ENCODE results near the gene TMEM87B. TPM values are rescaled to one million over a fixed set of nuclear protein-coding genes. Genes with fewer than 3 reads are reported as not detected.
"Not testable (repeated sequence)": the region's sequence is repeated elsewhere in the genome, so short reads cannot be mapped to it uniquely, and the experiment has no call there.

TMEM87B gene
- total RNA-seq, 1 experiment from 2014 or later = 14.8 TPM

- DNase-seq (ENCODE audit: low read depth, low spot score) = no peak
- POLR2A ChIA-PET = no interaction called here
Measured at GRCh38 chr2:112110966-112111365, 55.9 kb downstream of the TMEM87B start.

DNA sequence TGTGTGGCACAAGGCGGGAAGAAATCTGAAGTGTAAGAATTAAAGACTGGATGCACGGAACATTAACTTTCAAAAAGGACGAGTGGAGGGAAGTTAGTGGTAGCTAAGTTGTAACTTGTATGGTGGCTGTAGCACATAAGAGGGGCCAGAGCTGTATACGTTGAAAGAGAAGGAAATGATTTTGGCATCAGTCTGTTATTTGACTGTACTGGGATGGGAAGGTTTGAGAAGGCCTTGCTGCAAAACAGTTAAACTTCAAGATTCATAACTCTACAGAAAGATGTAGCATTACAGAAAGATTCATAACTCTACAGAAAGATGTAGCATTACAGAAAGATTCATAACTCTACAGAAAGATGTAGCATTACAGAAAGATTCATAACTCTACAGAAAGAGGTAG, 58.3 kb downstream of the TMEM87B start:
- Histone ChIP-seq H3K9me3 (ENCODE audit: control insufficient read depth in 1 of 2, insufficient read depth in 1 of 2, low read depth in 1 of 2, low read length in 2 of 2) (peaks cover 9 to 11% of the 10 kb centered on the region in 2 experiments; a peak in 3 of 4 replicates), H3K36me3 (ENCODE audit: control insufficient read depth in 1 of 2, insufficient read depth in 2 of 2, low read length in 2 of 2) (peaks cover 2 to 16% of the 10 kb centered on the region in 2 experiments; a peak in 3 of 4 replicates)
- POLR2A ChIA-PET; BruUV-seq (replicated peaks); intact Hi-C loops (cut with micrococcal nuclease); H3K4me2 ChIP-seq (ENCODE audit: low read length); H3K4me3 ChIP-seq (replicated peaks in 1 of 2; ENCODE audit: low read depth in 1 of 2, low read length in 2 of 2); H3K9ac ChIP-seq (ENCODE audit: low read length); RAD21 ChIA-PET (ENCODE audit: low non-redundant PET in 1 of 2, low total read pairs in 2 of 2, uncharacterized antibody in 2 of 2, unreplicated experiment in 2 of 2); H3K9me2 ChIP-seq (ENCODE audit: insufficient read depth); H2AFZ ChIP-seq (ENCODE audit: low read depth, low read length, poor library complexity, severe bottlenecking); DNase-seq (ENCODE audit: low read depth, low spot score); H3K27ac ChIP-seq (ENCODE audit: low read depth, low read length); H4K20me1 ChIP-seq (ENCODE audit: insufficient read depth); H3K79me2 ChIP-seq (ENCODE audit: insufficient read depth, low read length); H3K27me3 ChIP-seq (ENCODE audit: insufficient read depth, low read length); H3K4me1 ChIP-seq (ENCODE audit: control insufficient read depth in 1 of 2, insufficient read depth in 2 of 2, low read length in 2 of 2); ATAC-seq: not testable (repeated sequence)
- CTCF ChIA-PET = interaction anchor here (1.0 kb wide), 1 partner anchor 9 kb away, joined by 3 read pairs; no protein-coding TSS in a partner anchor

More at GRCh38 chr2:112110966-112111365, 55.9 kb downstream of the TMEM87B start:
- no peak overlapping the region for H3K4me2 ChIP-seq (ENCODE audit: low read length)
- H3K4me3 ChIP-seq (replicated peaks in 1 of 2; ENCODE audit: low read depth in 1 of 2, low read length in 2 of 2) = no peak overlapping the region
- RAD21 ChIA-PET (ENCODE audit: low non-redundant PET in 1 of 2, low total read pairs in 2 of 2, uncharacterized antibody in 2 of 2, unreplicated experiment in 2 of 2) = no interaction called here
- H3K79me2 ChIP-seq (ENCODE audit: insufficient read depth, low read length) = no peaks in the 10 kb centered on the region
- H3K27me3 ChIP-seq (ENCODE audit: insufficient read depth, low read length) = no peaks in the 10 kb centered on the region
- intact Hi-C loops (cut with micrococcal nuclease) = no loop called here
- H2AFZ ChIP-seq (ENCODE audit: low read depth, low read length, poor library complexity, severe bottlenecking) = no peak overlapping the region
- no peak overlapping the region for H3K27ac ChIP-seq (ENCODE audit: low read depth, low read length)
- peaks cover 4 to 28% of the 10 kb centered on the region in 2 experiments; a peak in 3 of 4 replicates for H3K36me3 ChIP-seq (ENCODE audit: control insufficient read depth in 1 of 2, insufficient read depth in 2 of 2, low read length in 2 of 2)
- H3K4me1 ChIP-seq (ENCODE audit: control insufficient read depth in 1 of 2, insufficient read depth in 2 of 2, low read length in 2 of 2) = no peaks in the 10 kb centered on the region
- CTCF ChIA-PET = no interaction called here
- H3K9ac ChIP-seq (ENCODE audit: low read length) = no peak overlapping the region
- no peak for TF ChIP-seq EZH2 (IDR thresholded peaks at IDR 0.05)
- TF ChIP-seq SIN3A (IDR thresholded peaks at IDR 0.05; ENCODE audit: low read depth) = no peak
- no peak for TF ChIP-seq ELF1 (IDR thresholded peaks at IDR 0.05; ENCODE audit: borderline replicate concordance, low read depth)
- no peak for TF ChIP-seq FOSL1 (IDR thresholded peaks at IDR 0.05; ENCODE audit: low read depth)
- no peak for TF ChIP-seq EGR1 (IDR thresholded peaks at IDR 0.05; ENCODE audit: low read depth)
- TF ChIP-seq EZH2phosphoT487 (IDR thresholded peaks at IDR 0.05; ENCODE audit: borderline replicate concordance) = no peak
- no peak for TF ChIP-seq JUND (IDR thresholded peaks at IDR 0.05)
- no peak for TF ChIP-seq TCF7L2 (IDR thresholded peaks at IDR 0.05; ENCODE audit: borderline replicate concordance, extremely low read depth, insufficient read depth, insufficient read length)
- TF ChIP-seq POLR2AphosphoS5 (IDR thresholded peaks at IDR 0.05; ENCODE audit: low read depth, low read length) = no peak
- no peak for TF ChIP-seq CTCF (IDR thresholded peaks at IDR 0.05 in 2 of 3, conservative IDR thresholded peaks at IDR 0.05 in 1 of 3; ENCODE audit: borderline replicate concordance in 1 of 3, insufficient read depth in 1 of 3, low read depth in 2 of 3, low read length in 2 of 3)
- no peak for TF ChIP-seq ZNF274 (IDR thresholded peaks at IDR 0.05; ENCODE audit: low read depth, low read length)
- no peak for TF ChIP-seq SRF (IDR thresholded peaks at IDR 0.05; ENCODE audit: low read depth)
- H3K9me3 ChIP-seq (ENCODE audit: control insufficient read depth in 1 of 2, insufficient read depth in 1 of 2, low read depth in 1 of 2, low read length in 2 of 2) = peaks cover 9 to 12% of the 10 kb centered on the region in 2 experiments; a peak in 3 of 4 replicates
- H3K9me2 ChIP-seq (ENCODE audit: insufficient read depth) = no peaks in the 10 kb centered on the region
- BruUV-seq (replicated peaks) = no TSS peak
- no peaks in the 10 kb centered on the region for H4K20me1 ChIP-seq (ENCODE audit: insufficient read depth)
- no peak for ATAC-seq

All from HCT116 (cell line).